GM19467 (cell line): Measurements from ENCODE around the gene PAX3.

Experiments
- ATAC-seq: cut with Tn5 transposase; IDR thresholded peaks from one replicate; pipeline ENCODE4 v1.9.1; 2021; ENCODE audit warnings: mild to moderate bottlenecking, moderate library complexity; ENCODE audit not compliant: unreplicated experiment

The PAX3 gene

DNA sequence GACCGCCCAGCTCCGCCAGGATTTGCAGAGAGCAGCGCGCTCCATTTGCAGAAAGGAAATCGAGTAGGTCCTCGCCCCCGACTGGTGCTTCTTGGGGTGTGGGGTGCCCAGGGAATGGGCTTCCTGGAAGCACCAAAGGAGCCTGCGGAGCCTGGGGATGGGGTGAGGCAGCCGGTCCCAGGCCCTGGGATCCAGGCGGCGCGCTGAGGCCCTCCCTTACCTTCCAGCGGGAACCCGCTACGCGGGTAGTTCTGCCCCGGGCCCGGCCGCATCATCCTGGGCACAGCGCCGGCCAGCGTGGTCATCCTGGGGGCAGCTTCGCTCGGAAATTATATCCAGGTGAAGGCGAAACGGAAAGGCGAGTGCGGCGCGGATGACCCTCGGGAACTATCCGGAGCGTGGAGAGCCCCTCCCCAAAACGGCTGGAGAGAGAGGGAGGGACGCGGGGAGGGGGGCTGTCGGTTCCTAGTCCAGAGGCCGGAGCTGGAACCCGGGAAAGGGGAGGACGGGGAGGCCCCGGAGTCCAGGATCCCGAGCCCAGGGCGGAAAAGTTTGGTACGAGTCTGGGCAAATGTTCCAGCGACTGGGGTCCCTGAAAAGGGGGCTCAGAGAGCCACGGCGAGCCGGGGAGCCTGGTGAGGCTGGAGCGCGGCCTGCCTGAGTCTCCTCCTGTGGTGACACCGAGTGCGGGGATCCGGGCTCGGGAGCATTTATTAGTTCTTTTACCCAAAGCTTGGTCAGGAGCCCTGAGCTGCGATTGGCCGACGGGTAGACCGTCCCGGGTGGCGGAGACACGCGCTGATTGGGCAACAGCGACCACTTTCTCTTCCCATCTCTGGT is at the start of gene PAX3:
Gene PAX3, minus strand, starts transcription at position 688 of the 840 bp plus-strand sequence. Its CDS starts 383 bp downstream, at position 305.
- no peak for ATAC-seq

- no peak for ATAC-seq
These were observed 42.5 kb upstream of the PAX3 start for GRCh38 chr2:222341331-222341730.

GRCh38 chr2:222338374-222338773 is 39.6 kb upstream of the PAX3 start:
- no peak for ATAC-seq

DNA sequence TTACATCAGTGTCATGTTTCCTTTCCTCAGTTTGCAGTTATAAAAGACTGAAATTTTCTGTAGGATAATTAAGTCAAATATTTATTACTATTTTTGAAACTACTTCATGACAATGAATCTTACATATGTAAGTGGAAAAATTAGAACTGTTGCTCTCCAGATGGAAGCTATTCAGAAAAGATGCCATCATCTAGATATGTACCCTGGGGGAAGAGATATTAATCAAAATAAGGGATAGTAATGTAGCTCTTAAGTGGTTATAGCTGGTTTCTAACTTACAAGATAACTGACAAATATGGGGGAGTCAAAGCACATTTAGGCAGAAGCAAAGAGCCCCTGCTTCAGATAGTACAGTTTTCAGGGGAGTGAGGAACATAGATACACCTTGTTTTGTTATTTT is 38.1 kb upstream of the PAX3 start:
- ATAC-seq, result no peak

DNA sequence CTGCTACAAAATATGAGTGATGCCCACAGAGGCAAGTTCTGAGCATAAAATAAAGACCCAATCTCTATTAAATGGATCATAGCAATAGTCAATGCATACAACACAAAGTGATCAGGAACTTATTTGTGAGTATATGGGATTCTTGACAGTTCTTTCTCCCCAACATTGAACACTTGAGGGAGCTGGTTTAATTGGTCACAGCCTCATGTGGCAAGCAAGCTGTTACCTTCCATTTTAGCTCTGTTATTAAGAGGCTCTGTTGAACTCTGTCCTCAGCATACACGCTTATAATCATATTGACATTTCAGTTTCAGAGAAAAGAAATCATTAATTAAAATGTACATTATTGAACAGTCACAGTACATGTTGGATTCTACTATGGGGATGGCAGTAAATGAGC is 37.6 kb upstream of the PAX3 start:
- no peak for ATAC-seq

DNA sequence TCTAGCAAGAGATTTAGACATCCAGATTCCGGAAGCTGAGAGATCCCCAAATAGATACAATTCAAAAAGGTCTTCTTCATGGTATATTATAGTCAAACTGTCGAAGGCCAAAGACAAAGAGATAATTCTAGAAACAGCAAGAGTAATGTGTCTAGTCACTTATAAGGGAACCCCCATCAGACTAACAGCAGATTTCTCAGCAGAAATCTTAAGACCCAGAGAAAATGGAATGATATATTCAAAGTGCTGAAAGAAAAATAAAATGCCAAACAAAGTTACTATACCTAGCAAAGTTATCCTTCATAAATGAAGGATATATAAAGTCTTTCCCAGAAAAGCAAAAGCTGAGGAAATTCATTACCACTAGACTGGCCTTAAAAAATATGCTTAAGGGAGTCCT is 36.1 kb upstream of the PAX3 start:
- ATAC-seq, result no peak

DNA sequence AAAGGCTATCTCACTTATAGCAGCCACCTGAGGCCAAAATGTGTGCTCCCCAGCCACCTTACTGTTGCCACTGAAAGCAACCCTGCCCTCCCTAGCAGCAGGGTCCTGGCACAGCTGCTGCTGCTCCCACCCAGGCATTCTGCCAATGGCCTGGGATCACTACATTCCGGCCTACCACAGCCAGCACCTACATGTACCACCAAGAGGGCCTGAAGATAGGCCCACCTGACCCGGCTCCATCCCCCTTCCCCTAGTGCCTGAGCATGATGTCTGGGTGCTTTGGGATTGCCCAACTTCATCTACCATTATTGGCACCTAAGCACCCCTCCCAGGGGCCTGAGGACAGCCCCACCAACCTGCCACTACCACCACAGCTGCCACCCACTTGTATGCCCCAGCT is 34.6 kb upstream of the PAX3 start:
- ATAC-seq, result no peak

- no peak for ATAC-seq
These were observed 33.3 kb upstream of the PAX3 start for GRCh38 chr2:222332116-222332515.

DNA sequence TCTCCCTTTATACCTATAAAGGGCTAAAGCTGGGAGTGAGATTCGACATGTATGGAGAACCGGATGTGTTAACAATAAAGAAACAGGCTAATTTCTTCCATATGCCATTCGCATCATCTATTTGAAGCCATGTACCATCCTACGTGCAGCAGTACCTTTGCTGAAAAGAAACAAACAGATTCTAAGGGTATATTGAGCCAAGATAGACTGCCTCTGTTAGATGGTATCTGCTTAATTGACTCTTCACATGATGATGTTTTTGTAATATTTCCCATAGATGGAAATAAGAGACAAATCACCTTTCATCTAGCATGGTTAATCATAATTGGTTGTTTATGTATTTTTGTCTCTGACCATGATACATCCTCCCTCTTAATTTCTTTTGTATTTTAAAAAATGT is 32.1 kb upstream of the PAX3 start:
- no peak for ATAC-seq

GRCh38 chr2:222322236-222322635 is 23.4 kb upstream of the PAX3 start:
- ATAC-seq, result peak; percentile 22

- no peak for ATAC-seq
These were observed 21.9 kb upstream of the PAX3 start for GRCh38 chr2:222320436-222321395.

DNA sequence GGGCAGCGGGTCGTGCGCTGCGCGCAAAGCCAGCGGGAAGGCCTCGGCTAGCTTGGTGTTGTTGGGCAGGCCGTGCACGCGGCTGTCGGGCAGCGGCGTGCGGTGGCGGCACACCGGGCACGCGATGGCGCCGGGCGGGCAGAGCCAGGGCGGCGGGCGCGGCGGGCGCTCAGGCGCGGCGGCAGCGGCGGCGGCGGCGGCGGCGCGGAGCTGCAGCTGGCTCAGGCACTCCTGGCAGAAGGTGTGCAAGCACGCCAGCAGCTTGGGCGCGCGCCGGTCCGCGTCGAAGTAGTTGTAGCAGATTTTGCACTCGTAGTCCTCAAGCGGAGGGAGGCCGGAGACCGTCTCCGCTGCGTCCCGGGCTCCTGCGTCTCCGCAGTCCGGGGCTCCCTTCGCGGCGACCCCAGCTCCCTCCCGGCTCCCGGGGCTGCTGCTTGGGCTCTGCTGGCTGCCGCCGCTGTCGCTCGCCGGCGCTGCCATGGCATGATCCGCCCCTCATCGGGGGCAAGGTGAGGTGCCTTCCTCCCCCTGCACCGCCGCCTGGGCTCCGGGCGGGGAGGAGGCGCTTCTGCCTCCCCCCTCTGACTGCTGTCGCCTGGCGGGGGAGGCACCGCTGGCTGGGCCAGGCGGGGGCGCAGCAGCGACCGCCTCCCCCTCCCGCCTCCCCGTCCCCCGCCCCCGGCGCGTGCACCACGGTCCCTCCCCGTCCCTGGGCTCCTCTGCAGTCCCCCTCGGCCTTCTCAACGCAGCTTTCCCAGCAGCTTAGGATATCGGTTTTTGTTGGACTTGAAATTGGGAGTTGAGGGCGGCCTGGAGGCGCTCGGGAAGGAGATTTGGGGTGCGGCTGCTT is 21.0 kb upstream of the PAX3 start:
- peak; percentile 38 for ATAC-seq

- peak; percentile 33 for ATAC-seq
These were observed 20.2 kb upstream of the PAX3 start for GRCh38 chr2:222318712-222319585.

DNA sequence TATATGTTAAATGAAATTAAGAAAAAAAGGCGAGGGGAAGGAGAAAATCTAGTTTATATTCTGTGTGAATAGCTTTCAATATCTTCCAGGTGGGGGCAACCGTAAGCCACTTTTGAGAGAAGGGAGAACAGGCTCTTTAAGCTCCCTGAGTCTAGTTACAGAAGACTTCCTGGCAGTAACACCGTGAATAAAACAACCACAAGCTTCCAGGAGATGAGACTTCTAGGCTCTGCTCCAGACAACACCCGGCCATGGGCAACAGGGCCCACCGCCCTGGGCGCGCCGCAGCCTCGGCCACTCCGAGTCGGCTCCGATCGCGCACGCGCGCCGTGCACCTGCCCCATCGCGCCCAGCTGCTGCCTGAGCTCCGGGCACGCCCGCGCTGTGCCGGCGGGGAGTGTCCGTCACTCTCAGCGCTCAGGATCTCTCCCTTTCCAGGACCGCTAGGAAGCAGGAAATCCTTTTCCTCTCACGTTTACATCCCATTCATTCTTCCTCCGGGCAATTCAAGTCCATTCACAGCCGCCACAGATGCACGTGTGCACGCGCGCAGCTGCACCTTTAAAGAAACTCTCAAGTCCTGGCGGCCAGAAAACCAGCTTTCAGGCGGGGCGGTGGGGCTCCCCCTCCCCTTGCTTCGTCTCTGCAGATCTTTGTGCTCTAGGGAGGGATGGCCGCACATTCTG is 19.4 kb upstream of the PAX3 start:
- ATAC-seq, result peak; percentile 51

DNA sequence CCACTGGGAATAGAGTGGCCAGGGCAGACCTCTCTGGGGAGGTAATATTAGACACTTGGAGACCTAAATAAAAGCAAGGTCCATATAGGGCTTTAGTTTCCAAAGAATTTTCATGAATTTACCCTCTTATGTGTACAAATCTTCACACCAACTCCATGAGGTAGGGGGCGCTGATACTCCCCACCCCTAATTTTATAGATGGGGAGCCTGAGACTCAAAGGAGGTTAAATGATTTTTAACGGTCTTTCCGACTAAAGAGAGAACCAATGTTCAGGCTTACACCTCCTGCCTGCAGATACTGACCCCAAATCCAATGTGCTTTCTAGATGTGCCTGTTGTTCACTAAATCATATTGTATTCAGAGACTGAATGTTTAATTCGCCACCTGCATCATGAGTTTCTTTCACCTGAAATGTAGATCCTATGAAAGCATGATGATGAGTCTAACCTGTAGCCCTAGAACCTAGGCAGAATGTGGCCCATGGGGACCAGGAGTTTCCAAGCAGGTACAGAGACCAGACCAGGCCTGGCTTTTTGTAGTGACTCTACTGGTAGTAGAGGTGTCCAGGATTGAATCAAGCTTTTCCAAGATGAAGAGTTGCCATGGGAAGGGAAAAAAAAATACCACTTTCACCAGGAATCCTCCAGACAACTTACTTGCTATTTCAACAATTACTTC is 16.8 kb upstream of the PAX3 start:
- ATAC-seq, result no peak

GRCh38 chr2:222313816-222314215 is 15.0 kb upstream of the PAX3 start:
- ATAC-seq, result no peak

DNA sequence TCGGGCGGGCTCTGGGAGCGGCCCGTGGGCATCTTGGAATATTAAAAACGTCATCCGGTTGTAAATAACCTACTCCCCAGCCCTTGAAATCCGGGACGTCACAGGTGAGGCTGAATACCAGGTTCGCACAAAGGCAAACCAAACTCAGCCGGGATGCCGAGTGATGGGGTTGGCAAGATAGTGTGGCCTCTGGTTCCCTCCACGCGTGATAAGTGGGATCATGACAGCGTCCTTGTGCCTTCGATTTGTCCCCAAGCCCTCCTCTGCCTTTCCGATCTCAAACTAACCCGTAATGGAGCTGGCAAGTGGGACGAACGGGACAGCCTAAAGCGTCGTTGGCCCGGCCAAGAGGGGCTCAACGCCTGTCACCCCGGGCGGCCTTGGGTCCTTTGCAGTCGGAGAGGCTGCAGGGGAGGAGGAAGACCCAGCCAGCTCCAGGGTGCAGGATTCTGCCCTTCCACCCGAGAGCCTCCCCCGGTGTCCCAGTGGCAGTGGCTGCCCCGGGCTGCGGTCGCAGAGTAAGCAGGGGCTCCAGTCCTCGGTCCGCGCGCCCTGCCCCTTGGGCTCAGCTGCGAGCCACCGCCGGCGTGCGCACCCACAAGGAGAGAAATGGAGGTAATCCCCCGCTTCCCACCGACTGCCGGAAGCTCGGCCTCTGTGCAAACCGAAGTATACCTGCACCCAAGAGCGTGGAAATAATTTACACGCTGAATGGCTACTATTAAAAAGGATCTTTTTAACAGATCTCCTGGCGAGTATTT is 13.4 kb upstream of the PAX3 start:
- no peak for ATAC-seq
